Sigmoid colon (tissue), 4 donors: ENCODE data around the gene ENPP6.

Source experiments
- EP300 ChIP-seq, 4 donors: sonication (generic); formaldehyde crosslinking; IDR thresholded peaks; one replicate each; pipeline ENCODE4 v1.6.1; 2017; ENCODE audit warnings: antibody characterized with exemption in 4 of 4
- TF ChIP-seq, protein P1 (sequence below), 4 experiments: fragments of 450-650 bp in 3 of 4; fragments of 200-600 bp in 1 of 4; IDR thresholded peaks; one replicate each; pipeline ENCODE4 v1.5.1; 2016 to 2019; ENCODE audit warnings: antibody characterized with exemption in 4 of 4, mild to moderate bottlenecking in 3 of 4, moderate library complexity in 2 of 4

DNA sequence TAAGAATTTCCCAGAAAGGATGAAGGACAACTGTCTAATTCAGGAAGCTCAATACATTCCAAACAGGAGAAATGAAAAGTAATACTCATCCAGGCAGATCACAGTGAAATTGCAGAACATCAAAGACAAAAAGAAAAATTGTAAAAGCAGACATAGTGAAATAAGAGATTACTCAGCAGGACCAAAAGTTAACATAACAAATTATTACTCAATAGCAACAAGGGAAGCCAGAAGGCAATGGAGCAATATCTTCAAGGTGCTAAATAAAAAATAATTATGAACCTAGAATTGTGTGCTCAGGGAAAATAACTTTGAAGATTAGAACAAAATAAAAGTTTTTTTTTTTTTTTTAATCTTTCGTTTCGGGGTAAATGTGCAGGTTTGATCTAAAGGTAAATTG is 30.5 kb upstream of the ENPP6 start:
- TF ChIP-seq EP300 (IDR thresholded peaks at IDR 0.05) = no peak
- TF ChIP-seq, protein P1, sequence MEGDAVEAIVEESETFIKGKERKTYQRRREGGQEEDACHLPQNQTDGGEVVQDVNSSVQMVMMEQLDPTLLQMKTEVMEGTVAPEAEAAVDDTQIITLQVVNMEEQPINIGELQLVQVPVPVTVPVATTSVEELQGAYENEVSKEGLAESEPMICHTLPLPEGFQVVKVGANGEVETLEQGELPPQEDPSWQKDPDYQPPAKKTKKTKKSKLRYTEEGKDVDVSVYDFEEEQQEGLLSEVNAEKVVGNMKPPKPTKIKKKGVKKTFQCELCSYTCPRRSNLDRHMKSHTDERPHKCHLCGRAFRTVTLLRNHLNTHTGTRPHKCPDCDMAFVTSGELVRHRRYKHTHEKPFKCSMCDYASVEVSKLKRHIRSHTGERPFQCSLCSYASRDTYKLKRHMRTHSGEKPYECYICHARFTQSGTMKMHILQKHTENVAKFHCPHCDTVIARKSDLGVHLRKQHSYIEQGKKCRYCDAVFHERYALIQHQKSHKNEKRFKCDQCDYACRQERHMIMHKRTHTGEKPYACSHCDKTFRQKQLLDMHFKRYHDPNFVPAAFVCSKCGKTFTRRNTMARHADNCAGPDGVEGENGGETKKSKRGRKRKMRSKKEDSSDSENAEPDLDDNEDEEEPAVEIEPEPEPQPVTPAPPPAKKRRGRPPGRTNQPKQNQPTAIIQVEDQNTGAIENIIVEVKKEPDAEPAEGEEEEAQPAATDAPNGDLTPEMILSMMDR (IDR thresholded peaks at IDR 0.05) = no peak
